ENCODE data around the gene MKRN2OS.

The MKRN2OS gene, protein sequence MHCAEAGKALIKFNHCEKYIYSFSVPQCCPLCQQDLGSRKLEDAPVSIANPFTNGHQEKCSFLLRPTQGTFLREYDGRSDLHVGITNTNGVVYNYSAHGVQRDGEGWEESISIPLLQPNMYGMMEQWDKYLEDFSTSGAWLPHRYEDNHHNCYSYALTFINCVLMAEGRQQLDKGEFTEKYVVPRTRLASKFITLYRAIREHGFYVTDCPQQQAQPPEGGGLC

DNA sequence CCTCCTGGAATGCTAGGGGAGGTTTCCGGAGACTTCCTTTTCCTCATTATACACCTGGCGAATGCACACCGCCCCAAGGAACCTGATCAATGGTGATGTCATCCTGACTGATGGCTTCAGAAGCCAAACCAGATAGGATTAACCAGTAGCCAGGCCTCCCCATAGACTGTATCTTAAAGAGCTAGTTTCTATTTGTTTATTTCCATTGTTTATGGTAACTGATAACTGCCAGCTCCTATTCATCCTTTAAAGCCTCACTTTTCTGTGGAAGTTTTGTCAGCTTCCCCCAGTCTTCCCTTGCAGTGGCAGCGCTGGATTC is at the start of gene MKRN2OS:
MKRN2OS (minus strand) TSS at position 27 of the 319 bp plus-strand sequence. CDS start 35 bp downstream, outside the sequence.
- DNase-seq, result no peak

DNA sequence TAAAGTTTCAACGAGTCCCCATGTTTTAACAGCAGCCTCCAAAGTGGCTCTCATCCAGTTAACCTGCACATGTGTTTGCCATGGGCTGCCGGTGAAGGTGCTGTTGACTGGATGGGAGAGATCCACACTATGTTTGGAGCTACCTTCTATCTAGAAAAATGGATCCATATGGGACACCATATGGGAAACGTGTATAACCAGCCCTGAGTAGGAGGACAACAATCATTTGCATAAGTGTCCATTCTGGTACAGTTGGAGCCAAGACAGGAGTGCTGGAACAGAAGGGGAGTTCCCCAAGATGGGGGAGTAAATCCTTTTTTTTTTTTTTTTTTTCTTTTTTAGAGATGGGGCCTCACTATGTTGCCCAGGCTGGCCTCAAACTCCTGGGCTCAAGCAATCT is 48.2 kb upstream of the MKRN2OS start:
- DNase-seq, result no peak

DNA sequence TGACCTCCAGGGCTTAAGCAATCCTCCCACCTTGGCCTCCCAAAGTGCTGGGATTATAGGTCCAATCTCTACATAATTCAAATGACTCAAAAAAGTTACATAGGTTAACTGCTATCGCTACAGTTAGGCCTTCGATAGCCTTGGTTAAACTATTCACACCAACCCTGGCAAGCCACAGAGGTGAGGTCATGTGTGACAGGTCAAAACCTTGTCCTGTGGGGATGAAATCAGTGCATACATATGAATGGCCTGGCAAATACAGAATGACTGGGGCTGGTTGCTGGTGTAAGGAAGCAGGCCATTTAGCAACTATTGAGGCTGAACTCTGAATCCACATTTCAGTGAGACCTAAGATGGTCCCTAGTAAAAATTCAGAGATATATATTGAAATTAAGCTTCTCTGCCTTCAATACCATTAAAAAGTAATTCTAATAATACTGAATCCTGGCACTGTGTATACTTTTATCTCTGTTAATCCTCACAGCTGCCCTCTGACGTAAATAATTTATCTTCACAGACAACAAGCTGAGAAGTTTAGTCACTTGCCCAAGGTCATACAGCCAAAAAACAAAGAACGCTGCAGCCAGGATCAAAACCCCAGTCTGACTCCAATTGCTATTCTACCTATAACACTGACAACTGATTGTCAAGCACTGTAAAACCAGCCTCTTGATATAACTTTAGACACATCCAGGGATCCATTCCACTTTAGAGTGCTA is 46.9 kb upstream of the MKRN2OS start:
- DNase-seq, result no peak

DNA sequence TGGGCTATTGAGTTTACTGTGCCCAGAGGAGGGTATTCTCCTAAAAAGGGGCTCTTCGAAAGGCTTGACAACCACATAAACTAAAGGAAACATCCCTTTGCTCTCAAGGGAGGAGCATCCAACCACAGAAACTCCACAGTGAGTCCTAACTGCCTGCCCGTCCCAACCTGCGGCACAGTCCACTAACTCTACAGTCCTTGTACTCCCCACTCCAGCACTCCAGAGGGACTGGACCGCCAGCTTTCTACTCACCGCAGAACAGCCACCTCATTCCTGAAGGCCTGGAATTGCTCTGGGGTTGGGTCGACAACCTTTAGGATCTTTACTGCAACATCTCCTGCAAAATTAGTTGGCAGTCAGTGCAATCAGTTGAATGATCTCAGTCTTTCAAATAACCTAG is 46.2 kb upstream of the MKRN2OS start:
- no peak for DNase-seq

- no peak for DNase-seq
These were observed 44.8 kb upstream of the MKRN2OS start for GRCh38 chr3:12590096-12590495.

DNA sequence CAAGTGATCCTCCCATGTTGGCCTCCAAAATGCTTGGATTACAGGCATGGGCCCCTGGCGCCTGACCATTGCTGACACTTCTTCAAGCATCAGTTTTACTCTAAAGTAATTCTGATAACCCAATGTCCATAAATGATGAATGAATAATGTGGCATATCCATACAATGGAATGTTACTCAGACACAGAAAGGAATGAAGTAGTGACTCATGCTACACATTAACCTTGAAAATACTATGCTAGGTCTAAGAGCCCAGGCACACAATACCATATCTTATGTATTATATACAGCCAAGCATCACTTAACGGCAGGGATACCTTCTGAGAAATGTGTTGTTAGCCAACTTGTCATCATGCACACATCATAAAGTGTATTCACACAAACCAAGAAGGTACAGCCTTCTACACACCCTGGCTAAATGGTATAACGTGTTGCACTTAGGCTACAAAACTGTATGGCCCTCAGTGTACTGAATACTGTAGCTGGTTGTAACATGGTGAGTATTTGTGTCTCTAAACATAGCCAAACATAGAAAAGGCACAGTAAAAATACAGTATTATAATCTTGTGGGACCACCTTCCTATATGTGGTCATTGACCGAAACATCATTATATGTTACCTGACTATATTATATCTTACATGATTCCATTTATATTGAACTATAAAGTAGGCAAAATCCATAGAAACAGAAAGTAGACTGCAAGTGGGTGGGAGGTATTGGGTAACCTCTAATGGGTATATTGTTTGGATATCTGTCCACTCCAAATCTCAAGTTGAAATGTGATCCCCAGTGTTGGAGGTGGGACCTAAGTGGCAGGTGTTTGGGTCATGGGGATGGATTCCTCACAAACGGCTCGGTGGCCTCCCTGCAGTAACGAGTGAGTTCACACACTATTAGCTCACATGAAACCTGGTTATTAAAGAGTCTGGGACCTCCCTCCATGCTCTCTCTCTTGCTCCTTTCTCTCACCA is 43.0 kb upstream of the MKRN2OS start:
- peak; percentile 63 for DNase-seq

DNA sequence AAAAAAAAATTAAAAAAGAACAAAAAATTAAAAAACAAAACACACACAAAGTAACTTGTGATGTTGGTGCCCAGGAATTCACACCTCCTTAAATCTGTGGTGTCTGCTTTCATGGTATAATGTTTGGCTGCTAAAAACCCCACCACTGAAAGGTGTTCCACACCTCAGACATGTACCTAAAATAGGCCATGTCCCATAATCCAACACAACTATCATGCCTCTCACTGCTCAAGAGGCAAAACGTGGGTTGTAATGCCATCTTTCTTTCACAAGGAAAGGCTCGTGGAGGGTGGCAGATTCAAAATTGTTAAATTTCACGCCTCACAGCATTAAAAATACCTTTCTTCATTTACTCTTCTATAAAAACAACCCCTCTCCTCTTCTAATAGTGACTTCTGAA is 41.1 kb upstream of the MKRN2OS start:
- DNase-seq, result no peak

- DNase-seq, result no peak
These were observed 40.7 kb upstream of the MKRN2OS start for GRCh38 chr3:12585970-12586369.

GRCh38 chr3:12585181-12585580 is 39.9 kb upstream of the MKRN2OS start:
- no peak for DNase-seq

GRCh38 chr3:12584083-12584482 is 38.8 kb upstream of the MKRN2OS start:
- DNase-seq, result no peak

DNA sequence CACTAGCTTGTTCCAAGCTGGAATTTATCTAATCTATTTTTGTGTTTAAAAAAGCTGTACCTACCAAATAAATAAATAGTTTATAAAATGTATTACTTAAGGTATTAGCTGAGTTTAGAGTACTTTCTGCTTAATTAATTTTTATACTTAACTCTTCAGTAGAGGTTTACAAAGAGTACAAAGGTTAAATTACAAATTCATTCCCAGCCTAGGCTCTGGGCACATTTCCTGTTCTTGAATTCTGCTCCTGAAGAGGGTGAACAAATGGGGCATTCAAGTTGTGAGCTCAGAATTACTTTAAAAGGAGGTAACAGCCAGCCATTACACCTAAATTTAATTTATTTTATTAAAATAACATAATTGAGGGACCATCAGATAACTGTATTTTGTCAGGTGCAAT is 38.0 kb upstream of the MKRN2OS start:
- no peak for DNase-seq

DNA sequence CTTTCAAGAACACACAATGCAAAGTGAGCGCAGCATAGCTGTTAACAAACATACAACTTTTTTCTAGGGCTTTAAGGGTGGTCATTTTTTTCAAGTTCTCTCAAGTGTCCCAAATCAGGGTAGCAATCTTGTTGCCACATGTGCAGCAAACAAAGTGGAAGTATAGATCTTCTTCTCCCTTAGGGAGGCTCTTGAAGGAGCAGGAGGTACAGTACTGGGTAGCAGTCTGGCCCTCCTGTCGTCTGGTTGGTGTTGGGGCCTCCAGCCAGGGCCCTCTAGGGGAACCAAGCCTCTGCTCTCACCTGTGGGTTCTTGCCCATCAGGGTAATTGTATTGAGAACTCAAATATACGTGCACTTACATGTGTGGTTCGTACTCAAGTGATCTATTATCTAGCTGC is 37.4 kb upstream of the MKRN2OS start:
- DNase-seq, result no peak

- no peak for DNase-seq
These were observed 34.6 kb upstream of the MKRN2OS start for GRCh38 chr3:12579905-12580304.

DNA sequence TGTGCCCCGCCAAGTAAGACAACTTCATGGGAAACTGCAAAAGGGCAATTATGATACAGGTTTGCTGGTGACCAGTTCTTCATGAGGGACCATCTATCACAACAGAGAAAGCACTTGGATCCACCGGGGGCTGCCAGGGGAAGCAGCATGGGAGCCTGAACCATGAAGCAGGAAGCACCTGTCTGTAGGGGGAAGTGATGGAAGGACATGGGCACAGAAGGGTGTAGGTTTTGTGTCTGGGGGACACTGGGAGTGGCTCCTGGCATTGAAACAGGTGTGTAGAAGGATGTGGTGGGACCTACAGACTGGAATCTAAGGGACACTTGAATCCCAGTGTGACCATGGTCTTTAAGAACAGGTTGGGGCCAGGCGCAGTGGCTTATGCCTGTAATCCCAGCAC is 34.2 kb upstream of the MKRN2OS start:
- no peak for DNase-seq

- no peak for DNase-seq
These were observed 33.4 kb upstream of the MKRN2OS start for GRCh38 chr3:12578742-12579141.

- DNase-seq, result no peak
These were observed 32.1 kb upstream of the MKRN2OS start for GRCh38 chr3:12577379-12577778.

GRCh38 chr3:12574661-12575060 is 29.4 kb upstream of the MKRN2OS start:
- no peak for DNase-seq

DNA sequence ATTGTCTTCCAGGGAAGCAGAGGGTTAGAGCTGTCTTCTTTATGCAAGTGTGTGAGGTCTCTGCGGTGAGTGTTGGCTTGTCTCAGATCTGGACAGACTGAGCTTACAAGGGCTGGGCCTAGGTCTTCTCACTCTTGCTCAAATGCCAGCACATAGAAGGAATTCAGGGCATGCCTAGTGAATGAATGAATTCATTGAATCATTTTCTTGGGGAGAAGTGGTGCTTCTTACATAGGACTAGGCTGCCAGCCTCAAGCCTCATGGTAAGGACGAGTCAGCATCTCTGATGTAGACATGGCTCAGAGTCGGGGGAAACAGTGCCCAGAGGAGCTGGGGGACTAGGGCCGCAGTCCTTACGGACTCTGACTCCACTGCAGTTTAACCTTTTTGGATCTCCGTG is 28.8 kb upstream of the MKRN2OS start:
- no peak for DNase-seq

DNA sequence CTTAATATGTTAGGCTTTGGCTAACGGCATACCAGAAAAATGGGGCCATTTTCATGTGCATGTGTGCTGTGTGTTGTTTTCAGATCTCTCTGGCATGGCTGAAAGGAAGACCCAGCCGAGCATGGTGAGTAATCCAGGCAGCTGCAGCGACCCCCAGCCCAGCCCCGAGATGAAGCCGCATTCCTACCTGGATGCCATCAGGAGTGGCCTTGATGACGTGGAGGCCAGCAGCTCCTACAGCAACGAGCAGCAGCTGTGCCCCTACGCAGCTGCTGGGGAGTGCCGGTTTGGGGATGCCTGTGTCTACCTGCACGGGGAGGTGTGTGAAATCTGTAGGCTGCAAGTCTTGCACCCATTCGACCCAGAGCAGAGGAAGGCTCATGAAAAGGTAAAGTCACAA is 26.7 kb upstream of the MKRN2OS start:
- DNase-seq, result no peak

- DNase-seq, result no peak
These were observed 24.5 kb upstream of the MKRN2OS start for GRCh38 chr3:12569836-12570235.

- no peak for DNase-seq
These were observed 23.4 kb upstream of the MKRN2OS start for GRCh38 chr3:12568747-12569146.

- DNase-seq, result no peak
These were observed 21.7 kb upstream of the MKRN2OS start for GRCh38 chr3:12566976-12567375.

DNA sequence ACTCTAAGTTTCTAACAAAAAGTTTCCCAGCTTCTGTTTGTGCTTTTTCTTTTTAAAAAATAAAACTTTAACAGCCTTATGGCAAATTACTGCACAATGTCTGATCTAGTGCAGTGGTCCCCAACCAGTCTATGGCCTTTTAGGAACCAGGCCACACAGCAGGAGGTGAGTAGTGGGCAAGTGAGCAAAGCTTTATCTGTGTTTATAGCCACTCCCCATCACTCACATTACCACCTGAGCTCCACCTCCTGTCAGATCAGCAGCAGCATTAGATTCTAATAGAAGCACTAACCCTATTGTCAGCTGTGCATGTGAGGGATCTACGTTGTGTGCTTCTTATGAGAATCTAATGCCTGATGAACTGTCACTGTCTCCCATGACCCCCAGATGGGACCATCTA is 17.2 kb upstream of the MKRN2OS start:
- no peak for DNase-seq

GRCh38 chr3:12561397-12561796 is 16.1 kb upstream of the MKRN2OS start:
- no peak for DNase-seq
